NCI-H2107 (cell line): Measurements from ENCODE around the gene MSRB2.
A peak's percentile ranks its signal among the peaks of the same experiment; 100 is the strongest.
"Not testable (repeated sequence)": the region's sequence is repeated elsewhere in the genome, so short reads cannot be mapped to it uniquely, and the experiment has no call there.

ENCODE experiments used
- DNase-seq: peaks from one replicate; lab custom pipeline; 2025; lab: John Stamatoyannopoulos, UW

Gene MSRB2

DNA sequence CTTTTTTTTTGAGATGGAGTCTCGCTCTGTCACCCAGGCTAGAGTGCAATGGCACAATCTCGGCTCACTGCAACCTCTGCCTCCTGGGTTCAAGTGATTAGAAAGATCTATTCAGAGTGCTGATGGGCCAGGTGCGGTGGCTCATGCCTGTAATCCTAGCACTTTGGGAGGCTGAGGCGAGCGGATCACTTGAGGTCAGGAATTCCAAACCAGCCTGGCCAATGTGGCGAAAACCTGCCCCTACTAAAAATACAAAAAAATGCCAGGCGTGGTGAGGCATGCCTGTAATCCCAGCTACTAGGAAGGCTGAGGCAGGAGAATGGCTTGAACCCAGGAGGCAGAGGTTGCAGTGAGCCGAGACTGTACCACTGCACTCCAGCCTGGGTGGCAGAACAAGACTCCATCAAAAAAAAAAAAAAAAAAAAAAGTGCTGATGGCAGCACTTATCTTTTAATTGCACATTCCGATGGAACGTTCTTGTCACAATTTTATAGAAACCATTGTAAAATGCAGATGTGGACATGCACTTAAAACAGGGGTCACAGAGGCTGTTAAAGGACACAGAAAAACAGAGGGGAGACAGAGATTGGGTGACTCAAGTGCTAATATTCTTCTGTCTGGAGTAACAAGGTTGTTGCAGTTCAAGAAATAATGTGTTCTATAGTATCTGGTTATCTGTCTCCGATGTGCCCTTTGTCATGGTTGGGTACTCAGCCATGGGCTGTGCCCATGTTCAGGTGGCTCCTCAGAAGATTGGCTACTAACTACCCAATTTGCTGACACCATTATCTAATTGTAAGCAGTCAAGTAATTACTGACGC is 25.1 kb upstream of the MSRB2 start:
- not testable (repeated sequence) for DNase-seq

DNA sequence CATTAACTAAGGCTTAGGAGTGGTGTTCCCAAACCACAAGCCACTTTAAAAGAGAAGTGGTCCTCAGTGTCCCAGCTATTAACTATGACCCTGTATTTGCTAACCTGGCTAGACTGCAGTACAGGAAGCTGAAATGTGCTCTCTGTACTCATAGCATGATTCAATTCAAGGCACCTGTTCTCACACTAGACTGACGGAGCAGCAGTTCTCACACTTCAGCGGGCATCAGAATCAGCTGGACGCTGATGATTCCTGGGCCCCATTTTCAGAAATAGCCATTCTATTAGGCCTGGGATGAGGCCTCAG is 24.5 kb upstream of the MSRB2 start:
- DNase-seq: no peak

DNA sequence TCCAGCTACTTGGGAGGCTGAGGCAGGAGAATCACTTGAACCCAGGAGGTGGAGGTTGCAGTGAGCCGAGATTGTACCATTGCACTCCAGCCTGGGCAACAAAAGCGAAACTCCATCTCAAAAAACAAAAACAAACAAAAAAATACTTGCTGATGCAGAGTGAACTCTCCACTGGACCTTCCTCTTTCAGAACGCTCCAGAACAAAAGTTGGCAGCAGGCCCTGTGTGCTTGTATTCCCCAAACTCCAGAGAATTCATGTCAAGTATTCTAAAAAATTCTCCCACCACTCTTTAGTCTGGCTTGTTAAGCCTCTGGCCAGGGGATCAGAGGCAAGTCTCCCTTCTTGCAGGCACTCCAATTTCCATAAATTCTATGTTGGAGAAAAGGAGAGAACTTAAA is 22.8 kb upstream of the MSRB2 start:
- not testable (repeated sequence) for DNase-seq

DNA sequence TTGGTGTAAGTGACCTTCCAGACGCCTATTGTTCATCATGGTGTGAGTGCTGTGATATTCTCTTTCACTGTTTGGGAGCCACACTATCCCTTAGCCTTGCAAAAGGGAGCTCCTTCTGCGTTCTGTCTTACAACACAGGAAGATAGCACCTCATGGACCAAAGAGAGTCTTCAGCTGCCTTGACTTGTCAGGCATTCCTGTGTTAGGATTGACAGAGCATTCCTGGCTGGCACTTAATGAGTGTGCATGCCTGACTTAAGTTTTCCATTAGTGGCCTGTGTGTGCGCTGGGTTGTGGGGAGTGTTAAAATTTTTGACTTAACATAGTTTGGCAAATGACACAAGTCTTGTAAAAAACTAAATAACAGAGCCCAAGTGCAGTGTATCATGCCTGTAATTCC is 21.9 kb upstream of the MSRB2 start:
- no peak for DNase-seq

GRCh38 chr10:23075672-23076071 is 19.7 kb upstream of the MSRB2 start:
- no peak for DNase-seq

GRCh38 chr10:23078114-23078513 is 17.3 kb upstream of the MSRB2 start:
- no peak for DNase-seq

GRCh38 chr10:23079700-23080099 is 15.7 kb upstream of the MSRB2 start:
- no peak for DNase-seq

DNA sequence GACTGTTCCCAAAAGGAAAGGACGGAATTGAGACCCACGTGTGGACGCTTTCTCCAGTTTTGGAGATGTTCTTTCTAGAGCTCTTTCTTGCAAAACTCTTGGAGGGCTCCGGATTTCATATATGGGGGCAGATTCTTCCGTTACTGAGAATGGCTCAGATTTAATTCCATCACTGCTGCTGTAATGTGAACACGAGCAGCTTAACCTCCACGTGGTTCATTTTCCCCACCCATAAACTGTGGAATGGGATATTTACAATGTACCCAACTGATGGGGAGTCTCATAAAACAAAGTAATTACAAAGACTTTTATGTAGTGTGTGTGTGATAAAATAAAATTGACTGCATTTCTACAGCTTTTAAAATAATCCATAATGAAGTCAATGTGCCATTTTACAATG is 15.1 kb upstream of the MSRB2 start:
- DNase-seq: no peak

GRCh38 chr10:23081221-23081750 is 14.1 kb upstream of the MSRB2 start:
- DNase-seq: no peak

DNA sequence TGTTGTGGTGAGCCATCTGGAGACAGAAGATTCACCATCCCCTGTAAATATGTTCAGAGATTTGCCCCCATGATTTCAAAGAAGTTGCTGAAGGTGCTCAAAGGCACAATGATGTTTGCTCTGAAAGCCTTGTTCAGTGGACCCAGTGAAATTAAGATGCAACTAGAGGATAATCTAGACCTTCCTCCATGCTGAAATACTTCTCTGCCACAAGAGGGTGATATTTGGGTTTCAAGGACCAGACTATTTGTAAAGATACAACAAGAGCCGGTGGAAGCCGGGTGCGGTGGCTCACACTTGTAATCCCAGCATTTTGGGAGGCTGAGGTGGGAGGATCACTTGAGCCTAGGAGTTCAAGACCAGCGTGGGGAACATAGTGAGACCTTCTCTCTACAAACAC is 13.5 kb upstream of the MSRB2 start:
- DNase-seq: no peak

GRCh38 chr10:23088609-23089008 is 6.8 kb upstream of the MSRB2 start:
- DNase-seq: no peak

GRCh38 chr10:23094786-23095403 is 484 bp upstream of the MSRB2 start:
- DNase-seq: no peak

DNA sequence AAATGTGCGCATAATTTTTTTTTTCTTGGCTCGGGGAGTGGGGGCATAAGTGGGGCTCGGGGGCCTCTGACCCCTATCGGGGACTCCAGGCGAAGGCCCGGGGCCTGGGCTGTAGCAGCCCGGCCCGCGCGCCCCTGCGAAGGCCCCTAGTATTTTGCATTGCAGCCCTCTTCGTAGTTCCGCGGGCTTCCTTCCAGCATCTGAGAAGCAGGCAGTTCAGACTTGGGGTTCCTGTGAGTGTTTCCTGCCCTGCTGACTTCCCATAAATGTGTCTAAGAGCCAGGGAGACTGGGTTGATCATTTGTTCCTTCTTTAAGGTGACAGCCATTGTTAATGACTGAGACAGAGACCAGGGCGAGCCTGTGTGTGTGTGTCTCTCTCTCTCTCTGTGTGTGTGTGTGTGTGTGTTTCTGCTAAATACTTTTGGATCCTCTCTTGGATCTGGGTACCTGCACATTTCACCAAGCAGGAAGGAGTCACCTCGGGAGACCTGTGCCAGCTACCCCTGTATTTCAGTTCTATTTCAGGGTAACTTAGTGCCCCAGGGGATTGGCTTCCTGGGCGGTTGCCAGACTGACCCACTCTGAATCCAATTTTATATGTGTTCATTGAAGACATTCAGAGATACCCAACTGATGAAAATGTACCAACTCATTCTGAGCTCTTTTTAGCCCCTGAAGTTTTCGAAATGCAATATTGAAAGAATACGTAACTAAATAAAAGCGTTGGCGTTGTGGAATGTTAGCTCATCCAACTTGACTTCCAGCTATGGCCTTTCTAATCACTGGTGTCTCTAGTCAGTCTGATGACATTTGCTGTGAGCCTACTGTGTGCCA is 805 bp downstream of the MSRB2 start:
- no peak for DNase-seq

GRCh38 chr10:23096802-23097549 is 1.6 kb downstream of the MSRB2 start:
- peak; percentile 59 for DNase-seq

DNA sequence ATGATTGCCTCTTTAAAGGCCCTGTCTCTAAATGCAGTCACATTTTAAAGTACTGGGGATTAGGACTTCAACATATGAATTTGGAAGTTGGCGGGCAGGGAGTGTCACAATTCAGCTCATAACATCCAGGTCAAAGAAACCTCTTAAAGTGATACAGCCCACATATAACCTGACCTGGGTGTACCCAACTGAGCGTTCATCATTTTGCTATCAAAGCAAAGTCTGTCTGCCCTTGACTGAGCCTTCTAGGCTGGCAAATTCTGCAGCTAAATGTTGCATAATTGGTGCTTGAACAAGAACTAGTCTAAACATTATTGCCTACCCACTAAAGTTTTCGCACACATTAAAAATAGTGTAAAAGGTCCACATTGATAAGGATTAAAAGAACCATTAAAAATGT is 3.7 kb downstream of the MSRB2 start:
- no peak for DNase-seq

- DNase-seq: no peak
These were observed 4.4 kb downstream of the MSRB2 start for GRCh38 chr10:23099816-23100215.

GRCh38 chr10:23100331-23101030 is 5.1 kb downstream of the MSRB2 start:
- no peak for DNase-seq

DNA sequence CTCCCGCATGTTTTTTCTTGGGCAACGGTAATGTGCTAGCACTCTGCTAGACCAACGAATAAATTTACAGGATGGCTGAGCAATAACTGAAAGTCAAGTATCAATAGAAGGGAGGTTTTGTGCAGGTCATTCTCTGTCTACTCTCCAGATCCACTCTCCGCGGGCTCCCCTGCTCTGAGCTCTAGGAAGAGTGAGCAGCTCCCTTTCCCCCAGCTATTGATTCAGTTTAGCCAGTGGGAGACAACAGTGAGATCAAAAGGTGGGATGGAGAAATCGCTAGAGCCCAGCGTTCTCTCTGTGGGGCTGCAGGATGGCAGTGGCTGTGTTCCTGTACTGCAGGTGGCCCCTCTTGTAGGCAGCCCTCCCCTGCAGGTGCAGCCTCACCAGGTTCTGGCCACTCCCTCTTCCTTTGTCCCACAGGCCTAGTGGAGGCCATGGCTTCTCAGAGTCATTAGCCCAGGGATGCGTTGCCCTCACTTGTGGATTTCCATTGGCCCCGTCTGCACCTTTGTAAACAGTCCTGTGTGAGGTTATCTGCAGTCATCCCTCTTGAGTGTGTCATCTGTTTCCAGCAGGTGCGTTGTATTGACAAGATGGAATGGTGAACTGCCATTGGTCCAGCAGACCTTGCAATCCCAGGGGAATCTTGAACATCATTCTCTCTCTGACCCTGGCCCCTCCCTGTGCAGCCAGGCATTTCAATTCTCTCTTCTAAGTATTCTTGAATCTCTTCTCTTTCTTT is 11.1 kb downstream of the MSRB2 start:
- peak; percentile 7 for DNase-seq

DNA sequence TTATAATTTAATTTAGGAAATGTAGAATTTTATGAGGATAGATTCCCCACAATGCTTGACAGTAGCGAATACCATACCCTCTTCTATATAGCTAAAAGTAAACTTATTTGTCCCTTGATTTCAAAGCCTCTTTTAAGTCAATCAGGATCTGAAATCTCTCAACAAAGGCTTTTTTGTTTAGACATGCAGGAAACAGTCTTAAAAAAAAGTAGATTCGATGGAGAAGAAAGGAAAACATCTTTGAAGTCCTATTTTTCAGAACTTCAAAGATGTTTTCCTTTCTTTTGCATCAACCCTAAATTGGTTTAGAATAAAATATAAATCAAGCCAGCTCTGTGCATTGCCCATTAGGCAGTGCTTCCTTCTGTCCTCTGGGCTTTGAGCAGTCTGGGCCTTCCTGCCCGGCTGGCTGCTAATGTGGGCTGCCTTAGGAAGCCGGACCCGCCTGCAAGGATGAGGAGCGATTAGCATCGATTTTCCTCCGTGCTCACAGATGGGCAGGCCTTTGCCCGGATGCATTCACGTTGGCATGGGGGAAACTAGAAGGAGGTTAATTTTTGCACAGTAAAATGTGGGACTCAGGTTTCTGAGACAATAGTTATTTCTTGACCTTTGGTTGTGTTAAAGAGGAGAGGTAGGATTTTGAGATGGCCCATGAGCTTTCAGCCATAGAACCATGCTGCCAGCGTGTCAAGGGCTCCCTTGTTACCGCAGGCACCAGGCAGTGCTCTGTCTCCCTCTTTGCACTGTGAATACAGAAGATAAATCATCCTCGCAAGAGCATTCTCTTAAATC is 15.5 kb downstream of the MSRB2 start:
- no peak for DNase-seq
